ENCODE data around the gene C11orf65.

C11orf65 gene

GRCh38 chr11:108498046-108498815 lies 30.9 kb upstream of the C11orf65 start, which contains the start of gene POGLUT3:
POGLUT3 (minus strand) TSS chr11:108498384; CDS start chr11:108498366, 18 bp downstream.
- peak; percentile 13 to 27 (median 24) for DNase-seq
- Histone ChIP-seq H3K4me1 (ENCODE audit: control insufficient read depth, insufficient read depth, low read length, poor library complexity, severe bottlenecking) (peaks cover 3% of the 10 kb centered on the region), H3K9me3 (ENCODE audit: control insufficient read depth, low read length) (no peaks in the 10 kb centered on the region), H3K4me3 (ENCODE audit: insufficient read depth, low read depth, low read length, poor library complexity, severe bottlenecking) (peak within 1 kb of the TSS; percentile 79), H3K36me3 (ENCODE audit: control insufficient read depth, insufficient read depth, low read length) (no peaks in the 10 kb centered on the region), H3K27me3 (replicated peaks; ENCODE audit: control insufficient read depth, insufficient read depth, low read length, poor library complexity, severe bottlenecking) (no peaks in the 10 kb centered on the region), H3K27ac (ENCODE audit: insufficient read depth, low read length, poor library complexity, severe bottlenecking) (peak within 1 kb of the TSS; percentile 81)

GRCh38 chr11:108497317-108498045 lies 30.2 kb upstream of the C11orf65 start:
- Histone ChIP-seq H3K27me3 (replicated peaks; ENCODE audit: control insufficient read depth, insufficient read depth, low read length, poor library complexity, severe bottlenecking) (no peaks in the 10 kb centered on the region), H3K36me3 (ENCODE audit: control insufficient read depth, insufficient read depth, low read length) (no peaks in the 10 kb centered on the region), H3K4me3 (ENCODE audit: insufficient read depth, low read depth, low read length, poor library complexity, severe bottlenecking) (peak overlapping the region; percentile 79)

GRCh38 chr11:108496643-108497256 lies 29.4 kb upstream of the C11orf65 start:
- Histone ChIP-seq H3K27ac (ENCODE audit: insufficient read depth, low read length, poor library complexity, severe bottlenecking) (peak overlapping the region; percentile 81), H3K9me3 (ENCODE audit: control insufficient read depth, low read length) (no peaks in the 10 kb centered on the region), H3K36me3 (ENCODE audit: control insufficient read depth, insufficient read depth, low read length) (no peaks in the 10 kb centered on the region), H3K4me3 (ENCODE audit: insufficient read depth, low read depth, low read length, poor library complexity, severe bottlenecking) (peak overlapping the region; percentile 79), H3K27me3 (replicated peaks; ENCODE audit: control insufficient read depth, insufficient read depth, low read length, poor library complexity, severe bottlenecking) (no peaks in the 10 kb centered on the region), H3K4me1 (ENCODE audit: control insufficient read depth, insufficient read depth, low read length, poor library complexity, severe bottlenecking) (peaks cover 3% of the 10 kb centered on the region)
- no peak for DNase-seq

More at GRCh38 chr11:108497317-108498045, 30.2 kb upstream of the C11orf65 start:
- peak overlapping the region; percentile 81 for H3K27ac ChIP-seq (ENCODE audit: insufficient read depth, low read length, poor library complexity, severe bottlenecking)
- peak; percentile 63 to 74 (median 67) for DNase-seq
- H3K4me1 ChIP-seq (ENCODE audit: control insufficient read depth, insufficient read depth, low read length, poor library complexity, severe bottlenecking) = peaks cover 3% of the 10 kb centered on the region
- no peaks in the 10 kb centered on the region for H3K9me3 ChIP-seq (ENCODE audit: control insufficient read depth, low read length)

- H3K27me3 ChIP-seq (replicated peaks; ENCODE audit: control insufficient read depth, insufficient read depth, low read length, poor library complexity, severe bottlenecking) = no peaks in the 10 kb centered on the region
- H3K9me3 ChIP-seq (ENCODE audit: control insufficient read depth, low read length) = no peaks in the 10 kb centered on the region
- no peak overlapping the region for H3K27ac ChIP-seq (ENCODE audit: insufficient read depth, low read length, poor library complexity, severe bottlenecking)
Measured at GRCh38 chr11:108495326-108495725, 28.0 kb upstream of the C11orf65 start.

GRCh38 chr11:108494182-108494581 lies 26.9 kb upstream of the C11orf65 start:
- no peak for DNase-seq
- Histone ChIP-seq H3K27ac (ENCODE audit: insufficient read depth, low read length, poor library complexity, severe bottlenecking) (no peak overlapping the region), H3K36me3 (ENCODE audit: control insufficient read depth, insufficient read depth, low read length) (peaks cover 4% of the 10 kb centered on the region), H3K27me3 (replicated peaks; ENCODE audit: control insufficient read depth, insufficient read depth, low read length, poor library complexity, severe bottlenecking) (no peaks in the 10 kb centered on the region), H3K4me1 (ENCODE audit: control insufficient read depth, insufficient read depth, low read length, poor library complexity, severe bottlenecking) (peaks cover 3% of the 10 kb centered on the region), H3K4me3 (ENCODE audit: insufficient read depth, low read depth, low read length, poor library complexity, severe bottlenecking) (no peak overlapping the region), H3K9me3 (ENCODE audit: control insufficient read depth, low read length) (no peaks in the 10 kb centered on the region)

More at GRCh38 chr11:108495326-108495725, 28.0 kb upstream of the C11orf65 start:
- no peak for DNase-seq
- Histone ChIP-seq H3K4me3 (ENCODE audit: insufficient read depth, low read depth, low read length, poor library complexity, severe bottlenecking) (no peak overlapping the region), H3K36me3 (ENCODE audit: control insufficient read depth, insufficient read depth, low read length) (no peaks in the 10 kb centered on the region), H3K4me1 (ENCODE audit: control insufficient read depth, insufficient read depth, low read length, poor library complexity, severe bottlenecking) (peaks cover 3% of the 10 kb centered on the region)

GRCh38 chr11:108491936-108492335 lies 24.6 kb upstream of the C11orf65 start:
- H3K4me3 ChIP-seq (ENCODE audit: insufficient read depth, low read depth, low read length, poor library complexity, severe bottlenecking) = no peak overlapping the region
- H3K27me3 ChIP-seq (replicated peaks; ENCODE audit: control insufficient read depth, insufficient read depth, low read length, poor library complexity, severe bottlenecking) = no peaks in the 10 kb centered on the region
- H3K27ac ChIP-seq (ENCODE audit: insufficient read depth, low read length, poor library complexity, severe bottlenecking) = no peak overlapping the region

GRCh38 chr11:108486828-108487227 lies 19.5 kb upstream of the C11orf65 start:
- no peak for DNase-seq
- Histone ChIP-seq H3K36me3 (ENCODE audit: control insufficient read depth, insufficient read depth, low read length) (peaks cover 16% of the 10 kb centered on the region), H3K9me3 (ENCODE audit: control insufficient read depth, low read length) (no peaks in the 10 kb centered on the region), H3K27ac (ENCODE audit: insufficient read depth, low read length, poor library complexity, severe bottlenecking) (no peak overlapping the region), H3K4me3 (ENCODE audit: insufficient read depth, low read depth, low read length, poor library complexity, severe bottlenecking) (no peak overlapping the region), H3K27me3 (replicated peaks; ENCODE audit: control insufficient read depth, insufficient read depth, low read length, poor library complexity, severe bottlenecking) (no peaks in the 10 kb centered on the region), H3K4me1 (ENCODE audit: control insufficient read depth, insufficient read depth, low read length, poor library complexity, severe bottlenecking) (no peaks in the 10 kb centered on the region)

More at GRCh38 chr11:108491936-108492335, 24.6 kb upstream of the C11orf65 start:
- no peak for DNase-seq
- H3K9me3 ChIP-seq (ENCODE audit: control insufficient read depth, low read length) = no peaks in the 10 kb centered on the region
- H3K36me3 ChIP-seq (ENCODE audit: control insufficient read depth, insufficient read depth, low read length) = peaks cover 4% of the 10 kb centered on the region
- H3K4me1 ChIP-seq (ENCODE audit: control insufficient read depth, insufficient read depth, low read length, poor library complexity, severe bottlenecking) = peaks cover 2% of the 10 kb centered on the region

GRCh38 chr11:108486331-108486730 lies 19.0 kb upstream of the C11orf65 start:
- Histone ChIP-seq H3K4me3 (ENCODE audit: insufficient read depth, low read depth, low read length, poor library complexity, severe bottlenecking) (no peak overlapping the region), H3K36me3 (ENCODE audit: control insufficient read depth, insufficient read depth, low read length) (peaks cover 16% of the 10 kb centered on the region), H3K4me1 (ENCODE audit: control insufficient read depth, insufficient read depth, low read length, poor library complexity, severe bottlenecking) (no peaks in the 10 kb centered on the region), H3K27me3 (replicated peaks; ENCODE audit: control insufficient read depth, insufficient read depth, low read length, poor library complexity, severe bottlenecking) (no peaks in the 10 kb centered on the region), H3K27ac (ENCODE audit: insufficient read depth, low read length, poor library complexity, severe bottlenecking) (no peak overlapping the region), H3K9me3 (ENCODE audit: control insufficient read depth, low read length) (no peaks in the 10 kb centered on the region)
- no peak for DNase-seq

GRCh38 chr11:108483163-108483562 lies 15.8 kb upstream of the C11orf65 start:
- Histone ChIP-seq H3K4me1 (ENCODE audit: control insufficient read depth, insufficient read depth, low read length, poor library complexity, severe bottlenecking) (no peaks in the 10 kb centered on the region), H3K27ac (ENCODE audit: insufficient read depth, low read length, poor library complexity, severe bottlenecking) (no peak overlapping the region), H3K36me3 (ENCODE audit: control insufficient read depth, insufficient read depth, low read length) (peaks cover 13% of the 10 kb centered on the region), H3K9me3 (ENCODE audit: control insufficient read depth, low read length) (no peaks in the 10 kb centered on the region), H3K27me3 (replicated peaks; ENCODE audit: control insufficient read depth, insufficient read depth, low read length, poor library complexity, severe bottlenecking) (no peaks in the 10 kb centered on the region), H3K4me3 (ENCODE audit: insufficient read depth, low read depth, low read length, poor library complexity, severe bottlenecking) (no peak overlapping the region)
- no peak for DNase-seq
